Measurements from ENCODE around the gene CCNQ. TPM values are rescaled to one million over a fixed set of nuclear protein-coding genes. Genes with fewer than 3 reads are reported as not detected.

The CCNQ gene
- total RNA-seq, 1 experiment from 2014 or later, result 32.4 TPM

DNA sequence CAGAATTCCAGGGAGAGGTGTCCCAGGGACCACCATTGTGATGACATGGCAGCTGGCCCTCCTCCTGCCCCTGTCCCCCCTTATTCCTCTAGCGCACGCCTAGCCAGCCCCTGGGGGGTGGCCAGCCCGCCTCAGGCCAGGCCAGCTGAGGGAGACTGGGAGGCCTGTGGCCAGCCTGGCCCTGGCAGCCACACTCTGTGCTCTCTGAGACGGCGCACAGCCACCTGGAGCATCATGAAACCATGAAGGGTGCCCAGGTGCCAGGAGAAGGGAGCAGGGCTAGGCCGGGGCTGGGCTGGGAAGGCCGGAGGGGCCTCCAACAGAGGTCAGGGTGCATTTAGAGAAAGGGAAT is 33.6 kb upstream of the CCNQ start:
- Histone ChIP-seq H3K27ac (ENCODE audit: low read depth, low read length, poor library complexity, severe bottlenecking) (no peak overlapping the region), H3K4me3 (ENCODE audit: low read depth, low read length, poor library complexity, severe bottlenecking) (no peak overlapping the region), H3K27me3 (replicated peaks; ENCODE audit: insufficient read depth, low read depth, low read length, poor library complexity) (no peaks in the 10 kb centered on the region), H3K4me1 (ENCODE audit: insufficient read depth, low read length, poor library complexity, severe bottlenecking) (no peaks in the 10 kb centered on the region), H3K9me3 (ENCODE audit: low read depth, low read length, poor library complexity, severe bottlenecking) (no peaks in the 10 kb centered on the region), H3K36me3 (ENCODE audit: insufficient read depth, low read length, poor library complexity, severe bottlenecking) (no peaks in the 10 kb centered on the region)
- DNase-seq (ENCODE audit: low spot score), result no peak
- CTCF ChIA-PET, result no interaction called here
- no TSS peak for BruUV-seq (replicated peaks)
- TF ChIP-seq, protein P1, sequence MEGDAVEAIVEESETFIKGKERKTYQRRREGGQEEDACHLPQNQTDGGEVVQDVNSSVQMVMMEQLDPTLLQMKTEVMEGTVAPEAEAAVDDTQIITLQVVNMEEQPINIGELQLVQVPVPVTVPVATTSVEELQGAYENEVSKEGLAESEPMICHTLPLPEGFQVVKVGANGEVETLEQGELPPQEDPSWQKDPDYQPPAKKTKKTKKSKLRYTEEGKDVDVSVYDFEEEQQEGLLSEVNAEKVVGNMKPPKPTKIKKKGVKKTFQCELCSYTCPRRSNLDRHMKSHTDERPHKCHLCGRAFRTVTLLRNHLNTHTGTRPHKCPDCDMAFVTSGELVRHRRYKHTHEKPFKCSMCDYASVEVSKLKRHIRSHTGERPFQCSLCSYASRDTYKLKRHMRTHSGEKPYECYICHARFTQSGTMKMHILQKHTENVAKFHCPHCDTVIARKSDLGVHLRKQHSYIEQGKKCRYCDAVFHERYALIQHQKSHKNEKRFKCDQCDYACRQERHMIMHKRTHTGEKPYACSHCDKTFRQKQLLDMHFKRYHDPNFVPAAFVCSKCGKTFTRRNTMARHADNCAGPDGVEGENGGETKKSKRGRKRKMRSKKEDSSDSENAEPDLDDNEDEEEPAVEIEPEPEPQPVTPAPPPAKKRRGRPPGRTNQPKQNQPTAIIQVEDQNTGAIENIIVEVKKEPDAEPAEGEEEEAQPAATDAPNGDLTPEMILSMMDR (conservative IDR thresholded peaks at IDR 0.05; ENCODE audit: low read depth, low read length), result no peak
- no peak for TF ChIP-seq EZH2 (IDR thresholded peaks at IDR 0.05; ENCODE audit: borderline replicate concordance, low read depth, low read length, poor library complexity, severe bottlenecking)
- POLR2A ChIA-PET (ENCODE audit: low non-redundant PET), result no interaction called here
- intact Hi-C loops (cut with micrococcal nuclease; ENCODE audit: unreplicated experiment), result no loop called here

DNA sequence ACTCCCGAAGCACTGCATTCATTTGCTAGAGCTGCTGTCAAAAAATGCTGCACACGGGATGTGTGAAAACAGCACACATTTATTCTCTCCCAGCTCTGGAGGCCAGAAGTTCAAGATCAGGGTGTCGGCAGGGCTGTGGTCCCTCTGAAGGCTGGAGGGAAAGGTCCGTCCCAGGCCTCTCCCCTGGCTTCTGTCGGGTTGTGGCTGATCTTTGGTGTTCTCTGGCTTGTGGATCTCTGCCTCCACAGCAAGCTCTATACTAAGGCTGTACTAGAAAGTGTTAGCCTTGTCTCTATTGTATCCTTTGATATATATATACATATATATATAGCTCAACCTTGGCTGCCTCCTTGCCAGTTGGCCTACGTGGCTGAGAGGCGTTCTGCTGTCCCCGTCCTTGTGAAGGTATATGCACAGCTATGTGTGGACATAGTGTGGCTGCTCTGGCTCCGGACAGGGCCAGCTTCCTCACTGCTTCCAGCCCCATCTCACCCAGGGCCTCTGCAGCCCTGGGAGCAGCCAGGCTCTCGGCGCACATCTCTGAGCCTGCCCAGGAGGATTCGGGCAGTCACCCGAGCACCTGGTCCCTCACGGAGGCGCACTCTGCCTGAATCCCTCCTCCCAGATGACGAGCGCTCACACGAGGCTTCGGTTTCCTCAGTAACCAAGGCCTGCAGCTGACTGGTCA is 33.1 kb upstream of the CCNQ start:
- Histone ChIP-seq H3K4me3 (ENCODE audit: low read depth, low read length, poor library complexity, severe bottlenecking) (no peak overlapping the region), H3K27ac (ENCODE audit: low read depth, low read length, poor library complexity, severe bottlenecking) (no peak overlapping the region), H3K36me3 (ENCODE audit: insufficient read depth, low read length, poor library complexity, severe bottlenecking) (no peaks in the 10 kb centered on the region), H3K27me3 (replicated peaks; ENCODE audit: insufficient read depth, low read depth, low read length, poor library complexity) (no peaks in the 10 kb centered on the region), H3K9me3 (ENCODE audit: low read depth, low read length, poor library complexity, severe bottlenecking) (no peaks in the 10 kb centered on the region), H3K4me1 (ENCODE audit: insufficient read depth, low read length, poor library complexity, severe bottlenecking) (no peaks in the 10 kb centered on the region)
- intact Hi-C loops (cut with micrococcal nuclease; ENCODE audit: unreplicated experiment), result no loop called here
- no TSS peak for BruUV-seq (replicated peaks)
- CTCF ChIA-PET, result no interaction called here
- POLR2A ChIA-PET (ENCODE audit: low non-redundant PET), result no interaction called here
- DNase-seq (ENCODE audit: low spot score), result no peak
- TF ChIP-seq, protein P1 (conservative IDR thresholded peaks at IDR 0.05; ENCODE audit: low read depth, low read length), result no peak
- no peak for TF ChIP-seq EZH2 (IDR thresholded peaks at IDR 0.05; ENCODE audit: borderline replicate concordance, low read depth, low read length, poor library complexity, severe bottlenecking)

DNA sequence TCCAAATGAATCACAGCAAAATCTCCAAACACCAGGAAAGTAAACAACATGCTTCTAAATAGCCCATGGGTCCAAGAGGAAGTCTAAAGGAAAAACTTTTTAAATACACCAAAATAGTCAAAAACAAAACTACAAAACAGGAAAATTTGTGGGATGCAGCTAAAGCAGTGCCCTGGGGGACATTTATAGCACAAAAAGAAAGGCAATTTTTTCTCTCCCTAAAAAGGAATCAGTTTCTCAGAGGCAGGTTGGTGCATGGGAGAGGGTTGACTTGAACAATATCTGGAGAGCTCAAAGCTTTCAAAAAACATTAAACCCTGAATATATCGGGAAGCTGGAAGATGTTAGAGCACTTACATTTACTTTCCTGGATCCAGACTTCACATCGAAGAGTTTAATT is 32.4 kb upstream of the CCNQ start:
- H3K4me1 ChIP-seq (ENCODE audit: insufficient read depth, low read length, poor library complexity, severe bottlenecking), result no peaks in the 10 kb centered on the region
- DNase-seq (ENCODE audit: low spot score), result no peak
- H3K36me3 ChIP-seq (ENCODE audit: insufficient read depth, low read length, poor library complexity, severe bottlenecking), result no peaks in the 10 kb centered on the region
- POLR2A ChIA-PET (ENCODE audit: low non-redundant PET), result no interaction called here
- CTCF ChIA-PET, result no interaction called here
- intact Hi-C loops (cut with micrococcal nuclease; ENCODE audit: unreplicated experiment), result no loop called here
- no peak for TF ChIP-seq EZH2 (IDR thresholded peaks at IDR 0.05; ENCODE audit: borderline replicate concordance, low read depth, low read length, poor library complexity, severe bottlenecking)
- TF ChIP-seq, protein P1 (conservative IDR thresholded peaks at IDR 0.05; ENCODE audit: low read depth, low read length), result no peak
- no peak overlapping the region for H3K27ac ChIP-seq (ENCODE audit: low read depth, low read length, poor library complexity, severe bottlenecking)
- H3K27me3 ChIP-seq (replicated peaks; ENCODE audit: insufficient read depth, low read depth, low read length, poor library complexity), result no peaks in the 10 kb centered on the region
- no peak overlapping the region for H3K4me3 ChIP-seq (ENCODE audit: low read depth, low read length, poor library complexity, severe bottlenecking)
- no TSS peak for BruUV-seq (replicated peaks)
- no peaks in the 10 kb centered on the region for H3K9me3 ChIP-seq (ENCODE audit: low read depth, low read length, poor library complexity, severe bottlenecking)

Measured in A673 (cell line).